H1 (cell line): ENCODE measurements around the gene DPT. TPM values are rescaled to one million over a fixed set of nuclear protein-coding genes. Genes with fewer than 3 reads are reported as not detected.

ENCODE experiments used
- CTCF ChIA-PET: fragments of 300-600 bp; sonication (Branson Sonifier 250); formaldehyde crosslinking; loops from one replicate; lab custom pipeline; 2021; ENCODE audit not compliant: partially characterized antibody; lab: Charles Lee
- POLR2A ChIA-PET: fragments of 300-600 bp; sonication (Branson Sonifier 250); formaldehyde crosslinking; loops from one replicate; lab custom pipeline; 2021; ENCODE audit warnings: inconsistent platforms; ENCODE audit not compliant: partially characterized antibody; lab: Charles Lee
- DNase-seq, 2 experiments: peaks; one replicate each; pipeline versions ENCODE4 v3.0.0 to v3.0.0-alpha.2; 2010 to 2022; ENCODE audit warnings: low spot score in 2 of 2, low read depth in 1 of 2, mixed read lengths in 1 of 2
- FAIRE-seq: peaks from 2 replicates; lab custom pipeline; 2011; peaks lifted over from hg19 to GRCh38; lab: Jason Lieb, UNC
- H2AFZ ChIP-seq: 2 replicates; pipeline ENCODE4 v1.8.1; 2012; ENCODE audit warnings: low read length, inconsistent platforms
- H2AK5ac ChIP-seq: 2 replicates; pipeline ENCODE4 v1.6.1; 2013; ENCODE audit warnings: low read depth, low read length
- H2BK120ac ChIP-seq: replicated peaks from 2 replicates; pipeline ENCODE3; 2013; ENCODE audit warnings: low read depth, low read length, inconsistent platforms
- H2BK12ac ChIP-seq: 2 replicates; pipeline ENCODE4 v1.6.1; 2013; ENCODE audit warnings: low read depth, low read length
- H2BK15ac ChIP-seq: 2 replicates; pipeline ENCODE4 v1.6.1; 2013; ENCODE audit warnings: low read length
- H2BK20ac ChIP-seq: 2 replicates; pipeline ENCODE4 v1.6.1; 2013; ENCODE audit warnings: low read length
- H2BK5ac ChIP-seq: 2 replicates; pipeline ENCODE4 v1.6.1; 2013; ENCODE audit warnings: low read depth, low read length
- H3K14ac ChIP-seq: 2 replicates; pipeline ENCODE4 v1.6.1; 2013; ENCODE audit warnings: inconsistent platforms; ENCODE audit not compliant: insufficient read length
- H3K18ac ChIP-seq: 2 replicates; pipeline ENCODE4 v1.6.1; 2013; ENCODE audit warnings: low read length; ENCODE audit errors: extremely low read depth
- H3K23ac ChIP-seq: 2 replicates; pipeline ENCODE4 v1.6.1; 2013; ENCODE audit warnings: inconsistent platforms; ENCODE audit not compliant: insufficient read length
- H3K23me2 ChIP-seq: 2 replicates; pipeline ENCODE4 v1.6.1; 2013; ENCODE audit warnings: low read depth, low read length
- H3K27ac ChIP-seq: 2 replicates; pipeline ENCODE4 v1.6.1; 2011; ENCODE audit warnings: low read depth, low read length, inconsistent platforms
- H3K27me3 ChIP-seq, 4 experiments: replicated peaks in 1 of 4; 1 replicate in 1 of 4; 2 replicates in 3 of 4; pipeline versions ENCODE4 v1.6.1 to v1.8.1; 2011 to 2013; ENCODE audit warnings: low read length in 3 of 4, mild to moderate bottlenecking in 3 of 4, inconsistent platforms in 2 of 4, mixed read lengths in 2 of 4, moderate library complexity in 1 of 4; ENCODE audit not compliant: control insufficient read depth in 3 of 4, insufficient read depth in 3 of 4; ENCODE audit errors: extremely low read depth in 1 of 4
- H3K36me3 ChIP-seq, 4 experiments: 2 replicates each; pipeline versions ENCODE4 v1.6.1 to v1.8.1; 2011 to 2013; ENCODE audit warnings: mild to moderate bottlenecking in 4 of 4, low read length in 3 of 4, moderate library complexity in 2 of 4, control low read depth in 1 of 4, inconsistent platforms in 1 of 4; ENCODE audit not compliant: insufficient read depth in 4 of 4, control insufficient read depth in 2 of 4
- H3K4ac ChIP-seq: replicated peaks from 2 replicates; pipeline ENCODE3; 2013; ENCODE audit warnings: low read length, low read depth, mixed read lengths, inconsistent platforms; ENCODE audit not compliant: insufficient read length
- H3K4me1 ChIP-seq, 4 experiments: replicated peaks in 1 of 4; 1 replicate in 1 of 4; 2 replicates in 3 of 4; pipeline versions ENCODE4 v1.6.1 to v1.8.1; 2011 to 2013; ENCODE audit warnings: low read length in 3 of 4, inconsistent platforms in 2 of 4, mixed read lengths in 1 of 4; ENCODE audit not compliant: insufficient read depth in 4 of 4, control insufficient read depth in 3 of 4
- H3K4me2 ChIP-seq, 2 experiments: 2 replicates each; pipeline versions ENCODE4 v1.6.1 to v1.8.1; 2011 to 2013; ENCODE audit warnings: low read depth in 2 of 2, low read length in 2 of 2, control low read depth in 1 of 2, inconsistent platforms in 1 of 2, mild to moderate bottlenecking in 1 of 2; ENCODE audit not compliant: insufficient read depth in 1 of 2
- H3K4me3 ChIP-seq, 4 experiments: fragments of 200-600, 300-600 bp in 1 of 4; sonication (generic), shearing (Covaris generic), sonication (Bioruptor Twin) in 1 of 4; 2 replicates each; pipeline versions ENCODE4 v1.5.1 to v1.8.1; 2011 to 2016; ENCODE audit warnings: low read length in 4 of 4, low read depth in 3 of 4, control low read depth in 2 of 4, inconsistent platforms in 2 of 4, mild to moderate bottlenecking in 2 of 4, mixed read lengths in 1 of 4, moderate library complexity in 1 of 4; ENCODE audit not compliant: insufficient read depth in 2 of 4; ENCODE audit errors: extremely low read depth in 1 of 4
- H3K56ac ChIP-seq: replicated peaks from 2 replicates; pipeline ENCODE3; 2013; ENCODE audit warnings: low read depth, mild to moderate bottlenecking, mixed read lengths, low read length, inconsistent platforms; ENCODE audit not compliant: insufficient read length
- H3K79me1 ChIP-seq: 2 replicates; pipeline ENCODE4 v1.6.1; 2013; ENCODE audit warnings: low read depth, low read length, control low read depth
- H3K79me2 ChIP-seq, 2 experiments: 2 replicates each; pipeline versions ENCODE4 v1.6.1 to v1.8.1; 2012 to 2013; ENCODE audit warnings: low read length in 2 of 2, mild to moderate bottlenecking in 2 of 2, inconsistent platforms in 1 of 2; ENCODE audit not compliant: insufficient read depth in 2 of 2, control insufficient read depth in 1 of 2
- H3K9ac ChIP-seq, 4 experiments: replicated peaks in 1 of 4; 1 replicate in 1 of 4; 2 replicates in 3 of 4; pipeline versions ENCODE4 v1.6.1 to v1.8.1; 2011 to 2013; ENCODE audit warnings: low read depth in 3 of 4, low read length in 3 of 4, control low read depth in 2 of 4, mild to moderate bottlenecking in 2 of 4, moderate library complexity in 2 of 4, inconsistent platforms in 1 of 4; ENCODE audit errors: extremely low read depth in 1 of 4
- H3K9me3 ChIP-seq, 2 experiments: 2 replicates each; pipeline versions ENCODE4 v1.6.1 to v1.8.1; 2012 to 2013; ENCODE audit warnings: mild to moderate bottlenecking in 2 of 2, moderate library complexity in 2 of 2, control low read depth in 1 of 2, inconsistent platforms in 1 of 2, low read depth in 1 of 2, low read length in 1 of 2, mixed read lengths in 1 of 2; ENCODE audit not compliant: insufficient read depth in 2 of 2
- H4K20me1 ChIP-seq, 2 experiments: replicated peaks in 1 of 2; 2 replicates each; pipeline versions ENCODE3 to v1.8.1; 2011 to 2013; ENCODE audit warnings: inconsistent platforms in 2 of 2, low read length in 2 of 2, mild to moderate bottlenecking in 1 of 2; ENCODE audit not compliant: insufficient read depth in 2 of 2, control insufficient read depth in 1 of 2
- H4K5ac ChIP-seq: 2 replicates; pipeline ENCODE4 v1.6.1; 2013; ENCODE audit warnings: low read length, low read depth, mixed read lengths, inconsistent platforms; ENCODE audit not compliant: insufficient read length
- H4K8ac ChIP-seq: 2 replicates; pipeline ENCODE4 v1.8.0; 2013; ENCODE audit warnings: mild to moderate bottlenecking, moderate library complexity, low read length, inconsistent platforms; ENCODE audit not compliant: insufficient read depth; ENCODE audit errors: extremely low read depth
- H4K91ac ChIP-seq: replicated peaks from 2 replicates; pipeline ENCODE3; 2013; ENCODE audit warnings: low read length, mixed read lengths, inconsistent platforms; ENCODE audit not compliant: insufficient read length
- CHD2 ChIP-seq: IDR thresholded peaks from 2 replicates; pipeline ENCODE4 v1.6.1; 2012; ENCODE audit warnings: low read length, improper control_type of control experiment
- EGR1 ChIP-seq: IDR thresholded peaks from 2 replicates; pipeline ENCODE4 v1.6.1; 2011; ENCODE audit warnings: low read depth, low read length, borderline replicate concordance
- EZH2 ChIP-seq: fragments of 200-600 bp; sonication (generic); IDR thresholded peaks from 2 replicates; pipeline ENCODE4 v1.7.1; 2012; ENCODE audit warnings: low read depth, mild to moderate bottlenecking, moderate library complexity, low read length, inconsistent platforms; ENCODE audit not compliant: severe bottlenecking
- JUND ChIP-seq: IDR thresholded peaks from 2 replicates; pipeline ENCODE4 v1.6.1; 2011; ENCODE audit warnings: mild to moderate bottlenecking, improper control_type of control experiment, low read length
- SIN3A ChIP-seq, 2 experiments: IDR thresholded peaks in 1 of 2; conservative IDR thresholded peaks in 1 of 2; 2 replicates each; pipeline ENCODE4 v1.6.1; 2011 to 2012; ENCODE audit warnings: low read length in 2 of 2, improper control_type of control experiment in 1 of 2, low read depth in 1 of 2, mild to moderate bottlenecking in 1 of 2
- SP2 ChIP-seq: IDR thresholded peaks from 2 replicates; pipeline ENCODE4 v1.6.1; 2012; ENCODE audit warnings: mild to moderate bottlenecking, low read length, inconsistent platforms
- TAF1 ChIP-seq: IDR thresholded peaks from 2 replicates; pipeline ENCODE4 v1.6.1; 2011; ENCODE audit warnings: mild to moderate bottlenecking, low read depth, low read length
- TAF7 ChIP-seq: optimal IDR thresholded peaks from 2 replicates; pipeline ENCODE3; 2011; ENCODE audit warnings: low read depth, mild to moderate bottlenecking, inconsistent platforms, low read length, moderate library complexity, borderline replicate concordance
- TBP ChIP-seq: IDR thresholded peaks from 2 replicates; pipeline ENCODE4 v1.6.1; 2011; ENCODE audit warnings: low read depth, low read length, improper control_type of control experiment
- TCF12 ChIP-seq: IDR thresholded peaks from 2 replicates; pipeline ENCODE4 v1.6.1; 2011; ENCODE audit warnings: low read depth, mild to moderate bottlenecking, low read length
- TEAD4 ChIP-seq: IDR thresholded peaks from 2 replicates; pipeline ENCODE4 v1.6.1; 2012; ENCODE audit warnings: low read depth, low read length, inconsistent platforms, mixed read lengths
- ZNF274 ChIP-seq: IDR thresholded peaks from 2 replicates; pipeline ENCODE4 v1.7.0; 2012; ENCODE audit warnings: low read length, borderline replicate concordance; ENCODE audit errors: extremely low read depth
- WGBS, 2 experiments: shearing (Covaris generic) in 1 of 2; methylation state at CpG; one replicate each; pipeline versions ENCODE4 v1.1.6 to v1.1.7; 2013 to 2015; ENCODE audit warnings: low lambda C conversion rate in 2 of 2, mixed read lengths in 2 of 2, inconsistent platforms in 1 of 2, low coverage in 1 of 2, missing lambda C conversion rate in 1 of 2; ENCODE audit not compliant: insufficient replicate concordance in 2 of 2, insufficient coverage in 1 of 2, insufficient read length in 1 of 2; ENCODE audit errors: extremely low coverage in 1 of 2, missing lambda C conversion rate in 1 of 2; 5-methylcytosine and 5-hydroxymethylcytosine counted together
- polyA plus RNA-seq, 7 experiments: library from polyadenylated mRNA; depleted of rRNA in 3 of 7; stranded (reverse) in 5 of 7; unstranded in 2 of 7; fragments of >200 nt in 5 of 7; fragments of 200-250 nt in 2 of 7; gene quantifications; 1 replicate in 5 of 7; 2 replicates in 1 of 7; 4 replicates in 1 of 7; pipeline versions ENCODE4 v1.2.1 to v1.2.3, GENCODE V29; 2011 to 2013; ENCODE audit warnings: missing spikeins in 2 of 7, mixed read lengths in 2 of 7
- total RNA-seq: library from RNA; stranded (reverse); fragmentation: NEBNext Ultra II Directional; extraction: Animal tissue kit (Norgen Biotek cat#: 25700); gene quantifications from 2 replicates; pipeline ENCODE4 v1.2.1, GENCODE V29; 2021

Gene DPT
- total and polyA plus RNA-seq, 2 of the 8 experiments (the other 6 are each of a cell fraction or from before 2014, with no cell fraction given) = not detected

GRCh38 chr1:168717906-168718891 lies 10.8 kb downstream of the DPT start:
- CTCF ChIA-PET = interaction anchor here (0.6 to 1.7 kb wide), 6 partner anchors 13 to 375 kb away, joined by 3 to 4 read pairs (median 3); no protein-coding TSS in a partner anchor
- H3K27ac ChIP-seq = no peak overlapping the region
- no peak for TF ChIP-seq SP2
- no peak for TF ChIP-seq JUND
- no peak for TF ChIP-seq TAF1
- no peak for TF ChIP-seq TBP
- TF ChIP-seq TEAD4 = no peak
- TF ChIP-seq EGR1 = no peak
- no peak for TF ChIP-seq TAF7
- TF ChIP-seq ZNF274 = no peak
- no peak for TF ChIP-seq EZH2
- TF ChIP-seq SIN3A (conservative IDR thresholded peaks at IDR 0.05 in 1 of 2, IDR thresholded peaks at IDR 0.05 in 1 of 2; ENCODE audit: low read depth in 1 of 2, low read length in 2 of 2) = no peak
- no peak for TF ChIP-seq CHD2
- TF ChIP-seq TCF12 = no peak

More at GRCh38 chr1:168717906-168718891, 10.8 kb downstream of the DPT start:
- H4K20me1 ChIP-seq = no peaks in the 10 kb centered on the region
- no peak overlapping the region for H2AFZ ChIP-seq
- H3K9me3 ChIP-seq = no peaks in the 10 kb centered on the region
- H2BK15ac ChIP-seq = no peak overlapping the region
- H3K23ac ChIP-seq = no peak overlapping the region
- no peaks in the 10 kb centered on the region for H3K36me3 ChIP-seq
- no peak overlapping the region for H3K18ac ChIP-seq
- H3K27me3 ChIP-seq = no peaks in the 10 kb centered on the region
- FAIRE-seq (no peak), DNase-seq (no peak)
- no peak overlapping the region for H4K91ac ChIP-seq
- H2BK12ac ChIP-seq = no peak overlapping the region
- H2BK120ac ChIP-seq = no peak overlapping the region
- H2AK5ac ChIP-seq = no peak overlapping the region
- H3K79me1 ChIP-seq = no peaks in the 10 kb centered on the region
- POLR2A ChIA-PET = interaction anchor here (1.0 kb wide), 1 partner anchor 12 kb away, joined by 3 read pairs; no protein-coding TSS in a partner anchor
- WGBS, 2 experiments = 93% methylated on average over 10 of the region's 10 CpGs; no CpG with 5 or more reads in 1 of the 2 experiments
- no peak overlapping the region for H3K14ac ChIP-seq
- H3K4me3 ChIP-seq = no peak overlapping the region
- no peaks in the 10 kb centered on the region for H3K79me2 ChIP-seq
- no peak overlapping the region for H3K56ac ChIP-seq
- no peak overlapping the region for H2BK20ac ChIP-seq
- H2BK5ac ChIP-seq = no peak overlapping the region
- H3K4me2 ChIP-seq = no peak overlapping the region
- H4K5ac ChIP-seq = no peak overlapping the region
- no peak overlapping the region for H3K9ac ChIP-seq
- no peaks in the 10 kb centered on the region for H3K23me2 ChIP-seq
- no peak overlapping the region for H3K4ac ChIP-seq
- H4K8ac ChIP-seq = no peak overlapping the region
- no peaks in the 10 kb centered on the region for H3K4me1 ChIP-seq
